Body of pancreas (tissue), 4 donors: ENCODE results near the gene ZNF768. TPM values are rescaled to one million over a fixed set of nuclear protein-coding genes. Genes with fewer than 3 reads are reported as not detected.

Experiments
- ATAC-seq: fragments of 150-250 bp; one replicate; pipeline ENCODE4 v1.9.1; 2016
- DNase-seq, 4 donors: peaks; one replicate each; pipeline ENCODE4 v3.0.0-alpha.2; 2019
- H3K27ac ChIP-seq, 4 donors: fragments of 200-600 bp; sonication (generic); 1 replicate in 3 of 4; 2 replicates in 1 of 4; pipeline versions ENCODE4 v1.5.1 to v1.6.1; 2016 to 2019; ENCODE audit warnings: mild to moderate bottlenecking in 1 of 4, mixed read lengths in 1 of 4, moderate library complexity in 1 of 4
- H3K27me3 ChIP-seq, 2 donors: fragments of 200-600 bp; sonication (generic); one replicate each; pipeline ENCODE4 v1.6.0; 2016; ENCODE audit warnings: mild to moderate bottlenecking in 1 of 2
- H3K36me3 ChIP-seq, 2 donors: fragments of 200-600 bp; sonication (generic); replicated peaks in 1 of 2; 2 replicates each; pipeline ENCODE4 v1.5.1; 2016; ENCODE audit warnings: low read depth in 2 of 2; ENCODE audit not compliant: insufficient read depth in 1 of 2
- H3K4me1 ChIP-seq: fragments of 200-600 bp; sonication (generic); one replicate; pipeline ENCODE4 v1.6.0; 2016
- H3K4me3 ChIP-seq, 2 donors: fragments of 200-600 bp; sonication (generic); 1 replicate in 1 of 2; 2 replicates in 1 of 2; pipeline ENCODE4 v1.5.1; 2016 to 2019
- H3K9me3 ChIP-seq, 3 donors: fragments of 200-600 bp; sonication (generic); 1 replicate in 2 of 3; 2 replicates in 1 of 3; pipeline ENCODE4 v1.5.1; 2016
- POLR2A ChIP-seq, 3 donors: fragments of 450-650 bp; IDR thresholded peaks; one replicate each; pipeline ENCODE4 v1.6.1; 2016; ENCODE audit warnings: antibody characterized with exemption in 3 of 3, mild to moderate bottlenecking in 2 of 3
- WGBS, 2 donors: methylation state at CpG; one replicate each; pipeline ENCODE4 v1.1.5; 2017; 5-methylcytosine and 5-hydroxymethylcytosine counted together
- intact Hi-C: fragments of 100-400 bp; cut with DNase I; formaldehyde crosslinking; loops from one replicate; pipeline ENCODE4 v1.15.1; 2023
- total RNA-seq, 2 donors: library from RNA; depleted of rRNA; stranded (reverse); fragments of >200 nt; gene quantifications; one replicate each; pipeline ENCODE4 v1.1.0, GENCODE V29; 2016
- TF ChIP-seq, protein P1 (sequence below), 7 experiments: fragments of 450-650 bp in 4 of 7; fragments of 200-600 bp in 3 of 7; sonication (generic) in 3 of 7; IDR thresholded peaks; one replicate each; pipeline ENCODE4 v1.5.1; 2016 to 2019; ENCODE audit warnings: antibody characterized with exemption in 7 of 7

ZNF768 gene
- total RNA-seq, 2 donors from 2014 or later = 17.8 to 24.1 TPM

DNA sequence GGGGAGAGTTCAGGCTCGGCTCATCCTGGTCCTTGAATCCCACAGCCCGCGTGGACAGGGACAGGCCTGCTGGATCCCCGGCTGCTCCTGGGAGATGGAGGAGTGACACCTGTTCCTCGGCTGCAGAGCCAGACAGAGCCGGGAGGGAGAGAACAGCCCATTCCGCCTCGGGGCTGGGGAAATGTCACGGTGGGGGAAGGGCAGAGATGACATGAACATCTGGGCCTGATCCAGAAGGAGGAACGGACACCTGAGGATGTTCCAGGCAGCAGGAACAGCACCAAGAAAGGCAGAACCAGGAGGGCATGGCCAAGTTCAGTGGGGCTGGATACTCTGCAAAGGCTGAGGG lies 29.7 kb upstream of the ZNF768 start:
- intact Hi-C loops = no loop called here
- H3K27me3 ChIP-seq = no peaks in the 10 kb centered on the region
- H3K27ac ChIP-seq = no peak overlapping the region
- DNase-seq = no peak
- peaks cover 0 to 2% of the 10 kb centered on the region in 2 donors for H3K36me3 ChIP-seq
- no peak for TF ChIP-seq POLR2A (IDR thresholded peaks at IDR 0.05)
- TF ChIP-seq, protein P1, sequence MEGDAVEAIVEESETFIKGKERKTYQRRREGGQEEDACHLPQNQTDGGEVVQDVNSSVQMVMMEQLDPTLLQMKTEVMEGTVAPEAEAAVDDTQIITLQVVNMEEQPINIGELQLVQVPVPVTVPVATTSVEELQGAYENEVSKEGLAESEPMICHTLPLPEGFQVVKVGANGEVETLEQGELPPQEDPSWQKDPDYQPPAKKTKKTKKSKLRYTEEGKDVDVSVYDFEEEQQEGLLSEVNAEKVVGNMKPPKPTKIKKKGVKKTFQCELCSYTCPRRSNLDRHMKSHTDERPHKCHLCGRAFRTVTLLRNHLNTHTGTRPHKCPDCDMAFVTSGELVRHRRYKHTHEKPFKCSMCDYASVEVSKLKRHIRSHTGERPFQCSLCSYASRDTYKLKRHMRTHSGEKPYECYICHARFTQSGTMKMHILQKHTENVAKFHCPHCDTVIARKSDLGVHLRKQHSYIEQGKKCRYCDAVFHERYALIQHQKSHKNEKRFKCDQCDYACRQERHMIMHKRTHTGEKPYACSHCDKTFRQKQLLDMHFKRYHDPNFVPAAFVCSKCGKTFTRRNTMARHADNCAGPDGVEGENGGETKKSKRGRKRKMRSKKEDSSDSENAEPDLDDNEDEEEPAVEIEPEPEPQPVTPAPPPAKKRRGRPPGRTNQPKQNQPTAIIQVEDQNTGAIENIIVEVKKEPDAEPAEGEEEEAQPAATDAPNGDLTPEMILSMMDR (IDR thresholded peaks at IDR 0.05) = no peak
- no peak for ATAC-seq
- WGBS, 2 donors = 65 to 77% methylated on average over 10 of the region's 10 CpGs
- no peak overlapping the region for H3K4me3 ChIP-seq
- H3K9me3 ChIP-seq = no peaks in the 10 kb centered on the region
- H3K4me1 ChIP-seq = peaks cover 25% of the 10 kb centered on the region

DNA sequence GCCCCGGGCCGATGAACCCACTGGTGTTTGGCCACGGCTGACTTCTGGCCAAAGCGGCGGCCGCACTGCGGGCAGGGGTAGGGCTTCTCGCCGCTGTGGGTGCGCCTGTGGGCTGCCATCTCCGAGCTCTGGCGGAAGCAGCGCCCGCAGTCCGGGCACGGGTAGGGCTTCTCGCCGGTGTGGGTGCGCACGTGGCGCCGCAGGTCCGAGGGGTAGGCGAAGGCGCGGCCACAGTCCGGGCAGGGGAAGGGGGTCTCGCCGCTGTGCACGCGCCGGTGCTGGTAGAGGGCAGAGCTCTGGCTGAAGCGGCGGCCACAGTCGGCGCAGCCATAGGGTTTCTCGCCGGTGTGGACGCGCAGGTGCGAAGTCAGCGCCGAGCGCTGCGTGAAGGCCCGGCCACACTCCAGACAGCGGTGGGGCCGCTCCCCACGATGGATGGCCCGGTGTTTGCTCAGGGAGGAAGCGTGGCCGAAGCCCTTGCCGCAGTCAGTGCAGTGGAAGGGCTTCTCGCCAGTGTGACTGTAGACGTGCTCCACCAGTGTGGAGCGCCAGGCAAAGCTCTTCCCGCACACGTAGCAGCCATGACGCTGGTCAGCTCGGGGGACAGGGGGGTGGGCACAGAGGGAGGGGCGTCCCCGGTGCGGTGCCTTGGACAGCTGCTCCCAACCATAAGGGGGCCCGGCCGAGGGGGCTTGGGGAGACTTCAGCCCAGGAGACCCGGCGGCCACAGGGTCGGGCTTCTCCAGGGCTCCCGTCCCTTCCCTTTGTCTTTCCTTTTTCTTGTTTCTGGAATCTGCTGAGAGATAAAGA lies 29.2 kb upstream of the ZNF768 start:
- WGBS, 2 donors = 94 to 96% methylated on average over 15 to 61 of the region's 69 CpGs
- no peak for DNase-seq
- no peak for TF ChIP-seq POLR2A (IDR thresholded peaks at IDR 0.05)
- TF ChIP-seq, protein P1 (IDR thresholded peaks at IDR 0.05) = no peak
- no peak for ATAC-seq
- no peaks in the 10 kb centered on the region for H3K27me3 ChIP-seq
- H3K36me3 ChIP-seq = peaks cover 0 to 2% of the 10 kb centered on the region in 2 donors
- no peaks in the 10 kb centered on the region for H3K9me3 ChIP-seq
- intact Hi-C loops = no loop called here
- H3K27ac ChIP-seq = no peak overlapping the region
- no peak overlapping the region for H3K4me3 ChIP-seq
- H3K4me1 ChIP-seq = peaks cover 22% of the 10 kb centered on the region

DNA sequence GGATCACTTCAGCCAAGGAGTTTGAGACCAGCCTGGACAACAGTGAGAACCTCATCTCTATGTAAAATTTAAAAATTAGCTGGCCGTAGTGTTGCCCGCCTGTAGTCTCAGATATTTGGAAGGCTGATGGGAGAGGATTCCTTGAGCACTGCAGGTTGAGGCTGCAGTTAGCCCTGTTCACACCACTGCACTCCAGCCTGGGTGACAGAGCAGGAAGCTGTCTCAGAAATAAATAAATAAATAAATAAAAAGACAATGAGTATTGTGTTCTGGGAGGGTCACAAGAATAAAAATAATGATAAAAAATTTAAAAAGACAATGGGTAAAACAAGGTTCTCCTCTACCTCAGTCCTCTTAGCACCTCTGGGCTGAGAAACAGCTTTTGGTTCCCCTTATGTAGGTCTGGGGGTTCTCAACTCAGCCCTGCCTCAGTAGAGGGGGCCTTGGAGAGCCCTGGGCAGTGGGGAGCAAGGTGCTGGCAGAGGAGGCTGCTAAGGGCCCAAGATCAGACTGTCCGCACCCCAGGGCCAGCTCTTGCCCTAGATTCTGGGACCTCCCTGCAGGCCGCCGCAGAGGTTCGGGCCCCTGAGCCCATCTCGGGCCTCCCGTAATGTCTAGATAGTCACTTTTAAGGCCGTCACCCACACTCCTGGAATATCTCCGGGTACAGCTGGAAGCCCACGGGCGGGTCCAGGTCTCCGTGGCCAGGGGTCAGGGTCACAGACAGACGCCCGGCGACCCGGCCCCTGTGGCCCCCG lies 28.4 kb upstream of the ZNF768 start:
- ATAC-seq = no peak
- no peak for DNase-seq
- Histone ChIP-seq H3K4me3 (no peak overlapping the region), H3K36me3 (peaks cover 0 to 2% of the 10 kb centered on the region in 2 donors), H3K27ac (no peak overlapping the region), H3K9me3 (no peaks in the 10 kb centered on the region), H3K27me3 (no peaks in the 10 kb centered on the region), H3K4me1 (peaks cover 22% of the 10 kb centered on the region)
- WGBS, 2 donors = 89 to 92% methylated on average over 3 to 18 of the region's 18 CpGs
- intact Hi-C loops = no loop called here
- TF ChIP-seq POLR2A (IDR thresholded peaks at IDR 0.05) = no peak

DNA sequence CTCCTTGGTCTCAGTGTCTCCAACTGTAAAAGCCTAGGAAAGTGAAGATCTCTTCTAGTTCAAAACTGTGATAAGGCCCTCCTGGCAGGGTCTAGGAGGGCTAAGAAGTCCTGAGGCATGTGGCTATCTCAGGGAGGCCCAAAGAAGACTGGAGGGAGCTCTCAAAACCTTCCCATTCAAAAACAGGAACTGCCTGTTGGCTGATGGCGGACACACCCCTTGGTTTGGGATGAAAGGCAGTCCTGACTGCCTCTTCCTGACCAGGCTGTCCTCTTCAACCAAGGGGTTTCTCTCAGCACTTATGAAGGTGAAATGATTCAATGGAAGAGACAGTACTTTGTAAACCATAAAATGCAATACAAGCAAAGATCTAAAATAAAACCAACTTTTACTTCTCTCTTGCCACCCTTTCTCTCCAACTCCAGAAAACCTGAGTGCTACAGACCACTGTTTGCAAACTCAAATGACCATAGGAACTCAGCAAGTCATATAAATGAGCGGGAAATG lies 27.1 kb upstream of the ZNF768 start:
- Histone ChIP-seq H3K4me3 (no peak overlapping the region), H3K27ac (no peak overlapping the region), H3K36me3 (peaks cover 0 to 2% of the 10 kb centered on the region in 2 donors), H3K9me3 (no peaks in the 10 kb centered on the region), H3K4me1 (peaks cover 17% of the 10 kb centered on the region), H3K27me3 (no peaks in the 10 kb centered on the region)
- 92 to 100% methylated on average over 2 of the region's 2 CpGs for WGBS, 2 donors
- intact Hi-C loops = no loop called here
- TF ChIP-seq, protein P1 (IDR thresholded peaks at IDR 0.05) = no peak
- TF ChIP-seq POLR2A (IDR thresholded peaks at IDR 0.05) = no peak
- DNase-seq (no peak), ATAC-seq (no peak)

DNA sequence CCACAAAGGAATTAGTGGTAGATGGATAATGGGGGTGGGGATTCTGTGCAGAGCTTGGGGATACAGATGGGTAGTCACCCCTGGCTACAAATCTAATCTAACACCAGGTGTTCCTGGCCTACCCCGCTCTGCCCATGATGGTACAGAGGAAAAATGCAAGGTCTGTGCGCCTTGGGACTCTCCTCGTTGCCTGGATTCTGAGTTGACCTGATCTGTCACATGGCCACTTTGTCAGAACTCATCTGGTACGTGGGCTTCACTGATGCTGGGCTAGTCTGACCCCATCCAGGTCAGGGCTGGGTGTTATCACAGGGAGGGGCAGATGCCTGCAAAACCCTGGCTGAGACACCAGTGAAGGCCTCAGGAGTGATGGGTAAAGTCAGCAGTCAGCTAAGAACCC lies 26.6 kb upstream of the ZNF768 start:
- Histone ChIP-seq H3K4me1 (peaks cover 17% of the 10 kb centered on the region), H3K9me3 (no peaks in the 10 kb centered on the region), H3K4me3 (no peak overlapping the region), H3K27me3 (no peaks in the 10 kb centered on the region), H3K36me3 (peaks cover 0 to 2% of the 10 kb centered on the region in 2 donors), H3K27ac (no peak overlapping the region)
- DNase-seq (no peak), ATAC-seq (no peak)
- intact Hi-C loops = no loop called here
- 89 to 90% methylated on average over 2 to 4 of the region's 4 CpGs for WGBS, 2 donors
- TF ChIP-seq, protein P1 (IDR thresholded peaks at IDR 0.05) = no peak
- no peak for TF ChIP-seq POLR2A (IDR thresholded peaks at IDR 0.05)
